ENCODE data around the gene PAPLN.
A peak's percentile ranks its signal among the peaks of the same experiment; 100 is the strongest.

The PAPLN gene

DNA sequence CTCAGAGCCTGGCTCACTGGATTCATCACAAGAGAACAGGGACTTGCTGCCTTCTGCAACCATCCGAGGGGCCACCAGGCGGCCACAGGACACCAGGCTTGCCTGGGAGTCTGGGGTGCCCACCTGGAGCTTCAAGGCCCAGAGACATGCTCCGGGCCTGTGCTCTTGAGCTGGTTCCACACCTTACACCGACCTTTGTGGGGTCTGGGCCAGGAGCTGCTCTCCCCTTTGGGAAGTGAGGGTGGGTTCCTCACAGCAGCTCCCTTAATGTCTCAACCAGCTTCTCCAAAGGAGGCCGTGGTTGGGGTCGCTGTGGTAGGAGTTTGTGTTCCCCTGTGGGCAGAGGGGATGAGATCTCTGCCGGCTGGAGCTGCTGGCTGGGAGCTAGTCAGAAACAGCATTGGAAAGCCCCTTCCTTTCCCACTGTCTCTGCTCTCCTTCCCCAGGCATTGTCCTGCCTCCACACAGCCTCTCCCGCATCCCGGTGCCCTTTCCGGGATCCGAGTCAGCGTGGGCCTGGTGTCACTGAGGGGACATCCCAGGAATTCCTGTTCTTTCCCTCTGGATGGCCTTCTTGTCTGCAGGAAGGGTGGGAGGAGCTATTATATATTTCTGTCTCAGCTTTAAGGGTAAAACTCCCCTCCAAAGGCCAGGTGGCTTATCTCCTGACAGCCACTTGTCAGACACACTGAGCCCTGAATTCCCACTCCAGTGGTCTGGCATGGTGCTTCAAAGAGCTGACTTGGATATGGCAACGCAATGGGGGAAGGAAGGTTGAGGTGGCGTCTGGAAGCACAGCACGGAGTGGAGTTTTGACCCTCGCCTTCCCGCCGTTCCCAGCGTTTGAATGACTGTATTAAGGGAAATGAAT lies 5.1 kb upstream of the PAPLN start:
- TF ChIP-seq, protein P1, sequence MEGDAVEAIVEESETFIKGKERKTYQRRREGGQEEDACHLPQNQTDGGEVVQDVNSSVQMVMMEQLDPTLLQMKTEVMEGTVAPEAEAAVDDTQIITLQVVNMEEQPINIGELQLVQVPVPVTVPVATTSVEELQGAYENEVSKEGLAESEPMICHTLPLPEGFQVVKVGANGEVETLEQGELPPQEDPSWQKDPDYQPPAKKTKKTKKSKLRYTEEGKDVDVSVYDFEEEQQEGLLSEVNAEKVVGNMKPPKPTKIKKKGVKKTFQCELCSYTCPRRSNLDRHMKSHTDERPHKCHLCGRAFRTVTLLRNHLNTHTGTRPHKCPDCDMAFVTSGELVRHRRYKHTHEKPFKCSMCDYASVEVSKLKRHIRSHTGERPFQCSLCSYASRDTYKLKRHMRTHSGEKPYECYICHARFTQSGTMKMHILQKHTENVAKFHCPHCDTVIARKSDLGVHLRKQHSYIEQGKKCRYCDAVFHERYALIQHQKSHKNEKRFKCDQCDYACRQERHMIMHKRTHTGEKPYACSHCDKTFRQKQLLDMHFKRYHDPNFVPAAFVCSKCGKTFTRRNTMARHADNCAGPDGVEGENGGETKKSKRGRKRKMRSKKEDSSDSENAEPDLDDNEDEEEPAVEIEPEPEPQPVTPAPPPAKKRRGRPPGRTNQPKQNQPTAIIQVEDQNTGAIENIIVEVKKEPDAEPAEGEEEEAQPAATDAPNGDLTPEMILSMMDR (IDR thresholded peaks at IDR 0.05; ENCODE audit: borderline replicate concordance, insufficient read depth, low read depth, low read length): peak; percentile 75
- no peak overlapping the region for H3K4me3 ChIP-seq (ENCODE audit: low read depth, low read length)

DNA sequence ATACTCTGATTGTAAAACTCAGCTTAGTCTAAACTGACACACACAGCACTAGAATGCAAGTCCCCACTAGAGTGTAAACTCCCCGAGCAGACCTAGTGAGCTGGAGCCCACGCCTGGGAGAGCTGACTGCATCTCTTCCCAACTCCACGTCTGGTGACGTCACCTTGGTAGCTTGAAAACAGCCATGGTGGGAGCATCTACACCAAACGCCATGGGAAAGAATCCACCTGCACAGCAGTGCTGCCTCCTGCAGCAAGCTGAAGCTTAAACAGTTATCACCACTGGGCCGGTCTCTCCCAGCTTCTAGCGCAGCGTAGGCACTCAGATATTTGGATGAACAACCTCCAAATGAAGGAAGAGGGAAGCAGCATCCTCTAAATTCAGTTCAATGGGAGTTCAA lies 4.3 kb upstream of the PAPLN start:
- H3K4me3 ChIP-seq (ENCODE audit: low read depth, low read length): no peak overlapping the region
- TF ChIP-seq, protein P1 (IDR thresholded peaks at IDR 0.05; ENCODE audit: borderline replicate concordance, insufficient read depth, low read depth, low read length): no peak

DNA sequence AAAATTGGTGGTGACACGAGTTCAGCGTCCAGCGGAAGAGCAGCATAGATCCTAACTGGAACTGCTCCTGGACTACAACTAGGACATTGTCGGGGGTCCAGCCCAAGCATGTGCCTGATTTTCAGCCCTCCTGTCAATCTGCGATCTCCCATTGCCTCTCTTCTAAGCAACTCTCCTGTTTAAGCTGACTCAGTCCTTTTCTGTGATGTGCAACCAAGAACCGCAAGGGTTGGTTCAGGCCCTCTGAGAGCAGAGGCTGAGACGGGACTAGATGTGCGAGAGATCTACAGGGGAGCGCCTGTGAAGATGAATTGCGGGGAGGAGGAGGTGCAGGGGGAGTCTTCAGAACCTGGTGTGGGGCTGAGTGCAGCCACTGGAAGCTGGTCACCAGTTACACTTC lies 3.7 kb upstream of the PAPLN start:
- TF ChIP-seq, protein P1 (IDR thresholded peaks at IDR 0.05; ENCODE audit: borderline replicate concordance, insufficient read depth, low read depth, low read length): no peak

DNA sequence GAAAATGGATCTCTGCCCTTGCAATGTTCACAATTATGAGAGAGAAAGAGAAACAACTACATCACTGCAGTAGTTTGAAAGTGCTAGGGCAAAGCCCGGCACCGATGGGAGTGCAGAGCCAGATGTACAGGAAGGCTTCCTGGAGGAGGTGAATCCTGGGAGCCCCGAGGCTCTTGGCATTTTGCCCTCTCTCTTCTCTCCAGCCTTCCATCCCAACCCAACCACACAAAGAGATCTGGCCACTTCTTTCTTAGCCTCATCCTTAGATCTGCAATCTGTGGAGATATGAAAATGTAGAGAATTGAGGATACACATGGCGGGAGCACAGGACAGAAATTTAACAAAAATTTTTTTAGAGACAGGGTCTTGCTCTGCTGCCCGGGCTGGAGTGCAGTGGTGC lies 3.3 kb upstream of the PAPLN start:
- no peak overlapping the region for H3K4me3 ChIP-seq (ENCODE audit: low read depth, low read length)
- TF ChIP-seq, protein P1 (IDR thresholded peaks at IDR 0.05; ENCODE audit: borderline replicate concordance, insufficient read depth, low read depth, low read length): no peak

More for the DNA sequence above, 3.7 kb upstream of the PAPLN start:
- no peak overlapping the region for H3K4me3 ChIP-seq (ENCODE audit: low read depth, low read length)

DNA sequence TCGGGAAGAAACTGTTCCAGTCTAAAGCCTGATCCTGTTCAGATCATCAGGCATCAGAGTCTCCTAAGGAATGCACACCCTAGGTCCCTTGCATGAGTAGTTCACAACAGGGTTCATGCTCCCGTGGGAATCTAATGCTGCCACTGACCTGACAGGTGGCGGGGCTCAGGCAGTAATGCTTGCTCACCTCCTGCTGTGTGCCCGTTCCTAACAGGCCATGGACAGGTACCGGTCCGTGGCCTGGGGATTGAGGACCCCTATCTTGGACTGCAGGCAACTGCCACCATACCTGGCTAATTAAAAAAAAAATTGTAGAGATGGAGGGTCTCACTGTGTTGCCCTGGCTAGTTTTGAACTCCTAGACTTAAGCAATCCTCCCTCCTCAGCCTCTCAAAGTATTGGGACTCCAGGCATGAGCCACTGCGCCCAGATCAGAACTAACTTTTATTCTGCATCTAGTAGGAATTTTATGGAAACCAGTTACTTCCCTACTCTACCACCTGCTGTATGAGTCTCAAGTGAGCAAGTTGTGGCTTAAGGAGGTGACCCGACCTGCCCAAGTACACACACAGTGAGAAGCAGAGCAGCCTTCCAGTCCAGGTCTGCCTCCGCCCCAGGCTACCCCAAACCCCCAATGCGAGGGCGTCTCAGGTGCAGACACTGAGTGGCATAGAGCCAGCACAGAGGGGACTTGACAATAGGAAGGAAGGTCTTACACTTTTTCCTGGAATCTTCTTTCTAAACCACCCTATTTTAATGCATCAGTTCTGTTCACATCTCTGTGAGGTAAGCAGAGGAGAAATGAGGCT lies 2.5 kb upstream of the PAPLN start:
- TF ChIP-seq, protein P1 (IDR thresholded peaks at IDR 0.05; ENCODE audit: borderline replicate concordance, insufficient read depth, low read depth, low read length): no peak
- H3K4me3 ChIP-seq (ENCODE audit: low read depth, low read length): no peak overlapping the region

DNA sequence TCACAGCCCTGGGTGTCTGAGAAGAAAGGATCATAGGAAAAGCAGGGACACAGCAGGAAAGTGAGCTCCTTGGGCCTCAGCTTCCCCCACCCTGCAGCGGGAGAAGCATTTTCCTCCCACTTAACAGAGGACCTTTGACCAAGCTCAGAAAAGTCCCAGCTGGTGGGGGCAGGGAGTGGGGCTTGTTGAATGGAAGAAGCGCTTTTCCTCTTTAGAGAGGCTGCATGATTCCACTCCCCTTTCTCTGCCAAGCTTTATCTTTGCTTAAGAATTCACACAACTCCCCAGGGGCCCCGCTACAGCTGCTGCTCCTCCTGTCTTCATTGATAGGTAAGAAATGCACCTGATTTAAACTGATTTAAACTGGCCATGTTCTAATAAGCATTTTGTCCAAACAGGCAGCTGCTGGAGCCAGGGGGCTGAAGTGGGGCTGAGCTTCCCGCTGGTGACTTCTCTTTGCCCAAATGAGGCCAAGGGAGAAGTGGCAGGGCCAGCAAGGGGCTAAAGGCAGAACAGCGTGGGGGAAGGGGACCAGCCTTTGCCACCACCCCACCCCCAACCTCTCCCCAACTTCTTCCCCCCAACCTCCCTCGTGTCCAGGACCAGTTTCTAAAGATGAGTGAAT lies 1.7 kb upstream of the PAPLN start:
- TF ChIP-seq, protein P1 (IDR thresholded peaks at IDR 0.05; ENCODE audit: borderline replicate concordance, insufficient read depth, low read depth, low read length): no peak
- H3K4me3 ChIP-seq (ENCODE audit: low read depth, low read length): no peak overlapping the region

Data from GM12875 (cell line).